ENCODE measurements around the gene TRIOBP.

TRIOBP gene

GRCh38 chr22:37725551-37726240, 28.8 kb downstream of the TRIOBP start:
- Histone ChIP-seq H3K4me3 (ENCODE audit: severe bottlenecking) (no peak overlapping the region), H3K27ac (ENCODE audit: poor library complexity, severe bottlenecking) (no peak overlapping the region), H3K36me3 (ENCODE audit: low read depth) (no peaks in the 10 kb centered on the region), H3K27me3 (ENCODE audit: insufficient read depth, poor library complexity, severe bottlenecking) (no peaks in the 10 kb centered on the region), H3K4me1 (ENCODE audit: insufficient read depth, poor library complexity, severe bottlenecking) (no peaks in the 10 kb centered on the region), H3K9me3 (ENCODE audit: severe bottlenecking) (no peaks in the 10 kb centered on the region)
- DNase-seq (ENCODE audit: low spot score) (no peak), ATAC-seq (ENCODE audit: low read depth) (no peak)
- no peak for TF ChIP-seq CTCF (IDR thresholded peaks at IDR 0.05; ENCODE audit: poor library complexity, severe bottlenecking)

GRCh38 chr22:37726241-37726887, 29.5 kb downstream of the TRIOBP start:
- Histone ChIP-seq H3K36me3 (ENCODE audit: low read depth) (no peaks in the 10 kb centered on the region), H3K27ac (ENCODE audit: poor library complexity, severe bottlenecking) (no peak overlapping the region), H3K27me3 (ENCODE audit: insufficient read depth, poor library complexity, severe bottlenecking) (no peaks in the 10 kb centered on the region), H3K9me3 (ENCODE audit: severe bottlenecking) (no peaks in the 10 kb centered on the region), H3K4me3 (ENCODE audit: severe bottlenecking) (no peak overlapping the region), H3K4me1 (ENCODE audit: insufficient read depth, poor library complexity, severe bottlenecking) (no peaks in the 10 kb centered on the region)
- no peak for ATAC-seq (ENCODE audit: low read depth)
- DNase-seq (ENCODE audit: low spot score): no peak
- TF ChIP-seq CTCF (IDR thresholded peaks at IDR 0.05; ENCODE audit: poor library complexity, severe bottlenecking): peak; percentile 26

- ATAC-seq (ENCODE audit: low read depth): no peak
- H3K4me1 ChIP-seq (ENCODE audit: insufficient read depth, poor library complexity, severe bottlenecking): no peaks in the 10 kb centered on the region
Observed at GRCh38 chr22:37728620-37729019, 31.8 kb downstream of the TRIOBP start.

GRCh38 chr22:37731804-37732471, 35.1 kb downstream of the TRIOBP start:
- H3K27ac ChIP-seq (ENCODE audit: poor library complexity, severe bottlenecking): no peak overlapping the region
- ATAC-seq (ENCODE audit: low read depth) (0 out of 3 replicates have a peak, but pooled peaks have one; percentile 30), DNase-seq (ENCODE audit: low spot score) (no peak)
- no peaks in the 10 kb centered on the region for H3K4me1 ChIP-seq (ENCODE audit: insufficient read depth, poor library complexity, severe bottlenecking)
- no peaks in the 10 kb centered on the region for H3K36me3 ChIP-seq (ENCODE audit: low read depth)
- no peak overlapping the region for H3K4me3 ChIP-seq (ENCODE audit: severe bottlenecking)
- no peaks in the 10 kb centered on the region for H3K27me3 ChIP-seq (ENCODE audit: insufficient read depth, poor library complexity, severe bottlenecking)
- no peak for TF ChIP-seq CTCF (IDR thresholded peaks at IDR 0.05; ENCODE audit: poor library complexity, severe bottlenecking)
- no peaks in the 10 kb centered on the region for H3K9me3 ChIP-seq (ENCODE audit: severe bottlenecking)

More at GRCh38 chr22:37728620-37729019, 31.8 kb downstream of the TRIOBP start:
- Histone ChIP-seq H3K4me3 (ENCODE audit: severe bottlenecking) (no peak overlapping the region), H3K27ac (ENCODE audit: poor library complexity, severe bottlenecking) (no peak overlapping the region), H3K9me3 (ENCODE audit: severe bottlenecking) (no peaks in the 10 kb centered on the region), H3K36me3 (ENCODE audit: low read depth) (no peaks in the 10 kb centered on the region), H3K27me3 (ENCODE audit: insufficient read depth, poor library complexity, severe bottlenecking) (no peaks in the 10 kb centered on the region)
- DNase-seq (ENCODE audit: low spot score): no peak
- no peak for TF ChIP-seq CTCF (IDR thresholded peaks at IDR 0.05; ENCODE audit: poor library complexity, severe bottlenecking)

All from RWPE2 (cell line).